Right ventricle myocardium inferior (tissue), 1 donor: ENCODE results near the gene PSMA1. TPM values are rescaled to one million over a fixed set of nuclear protein-coding genes. Genes with fewer than 3 reads are reported as not detected.
"Not testable (repeated sequence)": the region's sequence is repeated elsewhere in the genome, so short reads cannot be mapped to it uniquely, and the experiment has no call there.

ENCODE experiments used
- ATAC-seq: fragments of 200-7000 bp; cut with Tn5 transposase; one replicate; pipeline ENCODE4 v1.9.1; 2020; ENCODE audit warnings: mild to moderate bottlenecking, moderate library complexity
- DNase-seq: peaks from one replicate; pipeline ENCODE4 v3.0.0; 2021; ENCODE audit errors: missing footprints
- intact Hi-C: fragments of 100-400 bp; cut with DNase I; formaldehyde crosslinking; loops from one replicate; pipeline ENCODE4 v1.11.0; 2022
- long read RNA-seq: library from polyadenylated mRNA; unstranded; transcript quantifications from one replicate; pipeline ENCODE4 v2.0.0, GENCODE V29; 2021
- total RNA-seq: library from RNA; stranded (reverse); fragmentation: NEBNext Ultra II Directional; extraction: Animal tissue kit (Norgen Biotek cat#: 25700); gene quantifications from one replicate; pipeline ENCODE4 v1.2.1, GENCODE V29; 2021
- donor health status: DM: no; HTN: yes; CAD: no; lungs with severe emphysema.

PSMA1 gene
- total RNA-seq, result 117 TPM
- long read RNA-seq, transcript PSMA1-201 (10 exons, 1,505 nt), result major isoform, 67 of 74 reads
- long read RNA-seq, partial matches to known transcripts, result 1 of 74 reads
- long read RNA-seq, other reads (novel, unspliced or antisense), result 5 of 74 reads

- peak; percentile 97 for DNase-seq
- ATAC-seq, result peak; percentile 99
- intact Hi-C loops, result loop anchor here (1.0 to 5.0 kb wide), 3 partner anchors 20 to 387 kb away; partner anchors contain the start of gene CYP2R1
These were observed at the start of gene PSMA1 for GRCh38 chr11:14519917-14520746. PSMA1 (minus strand) TSS chr11:14520386; CDS start chr11:14520299, 87 bp downstream.

GRCh38 chr11:14569516-14569915 lies 49.3 kb upstream of the PSMA1 start:
- DNase-seq, intact Hi-C loops, ATAC-seq: not testable (repeated sequence)

- DNase-seq (no peak), ATAC-seq (no peak)
- intact Hi-C loops, result no loop called here
These were observed 47.0 kb upstream of the PSMA1 start for GRCh38 chr11:14567064-14567651.

GRCh38 chr11:14566331-14567063 lies 46.3 kb upstream of the PSMA1 start:
- no peak for DNase-seq
- intact Hi-C loops, result no loop called here
- no peak for ATAC-seq

- intact Hi-C loops, result no loop called here
- DNase-seq (no peak), ATAC-seq (no peak)
These were observed 45.7 kb upstream of the PSMA1 start for GRCh38 chr11:14565845-14566244.

GRCh38 chr11:14555818-14556217 lies 35.6 kb upstream of the PSMA1 start:
- ATAC-seq (no peak), DNase-seq (no peak)
- intact Hi-C loops, result no loop called here

GRCh38 chr11:14554959-14555358 lies 34.8 kb upstream of the PSMA1 start:
- ATAC-seq (peak; percentile 78), DNase-seq (no peak)
- intact Hi-C loops, result no loop called here

- intact Hi-C loops, result no loop called here
- DNase-seq (no peak), ATAC-seq (peak; percentile 52)
These were observed 31.9 kb upstream of the PSMA1 start for GRCh38 chr11:14552089-14552488.

- peak; percentile 36 for ATAC-seq
- intact Hi-C loops, result no loop called here
- no peak for DNase-seq
These were observed 31.2 kb upstream of the PSMA1 start for GRCh38 chr11:14551380-14551779.

GRCh38 chr11:14549891-14550290 lies 29.7 kb upstream of the PSMA1 start:
- intact Hi-C loops, result loop anchor here (10.0 kb wide), 1 partner anchor 205 kb away; no protein-coding TSS in a partner anchor
- no peak for ATAC-seq
- DNase-seq, result no peak

- intact Hi-C loops, result loop anchor here (10.0 kb wide), 1 partner anchor 207 kb away; no protein-coding TSS in a partner anchor
- ATAC-seq, result no peak
- no peak for DNase-seq
These were observed 27.3 kb upstream of the PSMA1 start for GRCh38 chr11:14547440-14547839.

GRCh38 chr11:14546672-14547071 lies 26.5 kb upstream of the PSMA1 start:
- intact Hi-C loops, result loop anchor here (10.0 kb wide), 1 partner anchor 208 kb away; no protein-coding TSS in a partner anchor

GRCh38 chr11:14544611-14545010 lies 24.4 kb upstream of the PSMA1 start:
- intact Hi-C loops, result loop anchor here (10.0 kb wide), 1 partner anchor 210 kb away; no protein-coding TSS in a partner anchor
- DNase-seq, result no peak
- ATAC-seq, result no peak

More at GRCh38 chr11:14546672-14547071, 26.5 kb upstream of the PSMA1 start:
- ATAC-seq (no peak), DNase-seq (no peak)

GRCh38 chr11:14543260-14543659 lies 23.1 kb upstream of the PSMA1 start:
- DNase-seq (no peak), ATAC-seq (no peak)
- intact Hi-C loops, result loop anchor here (10.0 kb wide), 1 partner anchor 212 kb away; no protein-coding TSS in a partner anchor

- DNase-seq (no peak), ATAC-seq (no peak)
- intact Hi-C loops, result loop anchor here (10.0 kb wide), 1 partner anchor 212 kb away; no protein-coding TSS in a partner anchor
These were observed 22.1 kb upstream of the PSMA1 start for GRCh38 chr11:14542324-14542723.

GRCh38 chr11:14541192-14541947 lies 21.2 kb upstream of the PSMA1 start:
- no peak for DNase-seq
- peak; percentile 85 for ATAC-seq
- intact Hi-C loops, result loop anchor here (10.0 kb wide), 1 partner anchor 213 kb away; no protein-coding TSS in a partner anchor

- ATAC-seq, result peak; percentile 70
- intact Hi-C loops, result loop anchor here (1.0 to 10.0 kb wide), 4 partner anchors 42 to 352 kb away; partner anchors contain the start of genes CYP2R1 and PDE3B
- no peak for DNase-seq
These were observed 19.8 kb upstream of the PSMA1 start for GRCh38 chr11:14539982-14540421.
